ENCODE measurements around the gene ASB1.

Gene ASB1

DNA sequence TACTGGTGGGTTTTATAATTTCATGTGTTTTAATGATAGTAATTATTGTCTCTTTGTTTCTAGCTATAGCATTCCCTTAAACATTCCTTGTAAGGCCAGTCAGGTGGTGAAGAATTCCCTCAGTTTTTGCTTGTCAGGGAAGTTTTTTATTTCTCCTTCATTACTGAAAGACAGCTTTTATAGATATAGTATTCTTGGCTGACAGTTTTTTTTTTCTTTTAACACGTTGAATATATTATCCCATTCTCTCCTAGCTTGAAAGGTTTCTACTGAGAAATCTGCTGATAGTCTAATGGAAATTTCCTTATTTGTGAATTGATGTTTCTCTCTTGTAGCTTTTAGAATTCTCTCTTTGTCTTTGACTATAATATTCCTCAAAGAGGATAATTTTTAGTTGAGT lies 46.8 kb downstream of the ASB1 start:
- no peak for DNase-seq

DNA sequence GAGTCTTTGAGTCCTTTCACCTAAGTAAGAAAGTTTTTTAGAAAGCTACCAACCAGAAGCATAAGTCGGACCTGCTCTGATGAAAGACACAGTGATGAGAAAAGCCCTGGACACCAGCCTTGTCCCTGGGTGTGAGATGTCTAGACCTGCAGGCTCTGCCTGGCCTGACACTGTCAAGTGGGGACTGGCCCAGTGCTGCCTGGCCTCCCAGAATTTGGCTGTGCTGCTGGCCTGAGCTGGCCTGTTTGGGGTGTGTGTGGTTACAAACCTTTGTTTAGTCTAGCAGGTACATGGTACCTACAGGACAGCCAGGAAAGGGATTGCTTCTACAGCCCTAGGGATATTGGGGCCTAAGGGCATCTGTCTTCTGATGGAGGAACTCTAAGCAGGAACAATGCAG lies 48.3 kb downstream of the ASB1 start:
- DNase-seq: no peak

- DNase-seq: no peak
Measured at GRCh38 chr2:238475566-238475965, 48.8 kb downstream of the ASB1 start.

DNA sequence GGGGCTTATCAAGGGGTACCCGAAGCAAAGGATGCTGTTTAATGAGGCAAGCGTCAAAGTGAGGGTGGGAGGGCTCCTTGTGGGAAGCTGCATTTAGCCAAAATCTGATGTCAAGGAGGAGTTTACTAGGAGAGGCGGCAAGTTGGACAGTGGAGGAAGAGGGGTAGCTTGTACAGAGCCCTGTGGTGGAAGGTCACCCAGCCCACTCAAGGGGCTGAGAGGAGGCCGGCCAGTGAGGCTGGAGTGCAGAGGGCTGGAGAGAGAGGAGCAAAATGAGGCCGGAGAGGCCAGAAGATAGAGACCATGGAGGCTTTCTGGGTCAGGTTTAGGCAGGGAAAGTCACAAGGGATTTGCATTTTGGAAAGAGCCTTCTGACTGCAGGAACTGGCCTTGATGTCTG lies 49.5 kb downstream of the ASB1 start:
- no peak for DNase-seq

DNA sequence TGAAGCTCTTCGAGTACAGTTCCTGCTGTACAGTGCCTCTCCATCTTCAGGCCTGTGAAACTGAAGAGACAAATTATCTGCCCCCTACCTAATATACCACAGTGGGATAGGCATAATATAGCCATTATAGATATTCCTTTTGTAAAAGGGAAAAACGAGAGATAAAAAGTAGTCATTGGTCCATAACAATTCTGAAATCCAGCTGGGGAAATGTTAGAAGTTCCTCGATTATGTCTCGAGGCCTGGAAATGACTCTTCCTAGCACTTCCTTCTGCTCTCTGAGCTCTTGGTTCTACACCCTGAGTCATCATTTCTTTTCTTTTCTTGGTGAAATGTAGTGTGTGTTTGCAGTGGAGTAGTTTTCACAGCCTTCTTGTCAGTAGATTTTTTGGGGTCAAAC lies 51.5 kb downstream of the ASB1 start:
- no peak for DNase-seq

DNA sequence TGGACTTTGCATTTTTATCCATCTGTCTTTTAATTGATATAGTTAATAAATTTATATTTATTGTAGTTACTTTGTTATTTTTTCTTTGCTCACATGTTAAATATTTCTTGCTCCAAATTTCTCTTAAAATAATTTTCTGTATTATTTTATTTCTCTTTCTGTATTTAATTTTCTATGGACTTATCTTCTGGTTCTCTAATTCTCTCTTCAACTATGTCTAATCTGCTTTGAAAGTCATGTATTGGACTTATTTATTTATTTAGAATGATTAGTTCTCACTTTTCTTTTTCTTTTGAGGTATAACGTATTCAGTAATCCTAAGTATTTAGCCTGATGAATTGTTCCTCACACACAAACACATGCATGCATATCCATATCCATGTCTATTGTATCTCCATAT lies 53.1 kb downstream of the ASB1 start:
- DNase-seq: no peak

- no peak for DNase-seq
Measured at GRCh38 chr2:238483021-238483420, 56.3 kb downstream of the ASB1 start.

GRCh38 chr2:238483656-238484055 lies 56.9 kb downstream of the ASB1 start:
- DNase-seq: no peak

DNA sequence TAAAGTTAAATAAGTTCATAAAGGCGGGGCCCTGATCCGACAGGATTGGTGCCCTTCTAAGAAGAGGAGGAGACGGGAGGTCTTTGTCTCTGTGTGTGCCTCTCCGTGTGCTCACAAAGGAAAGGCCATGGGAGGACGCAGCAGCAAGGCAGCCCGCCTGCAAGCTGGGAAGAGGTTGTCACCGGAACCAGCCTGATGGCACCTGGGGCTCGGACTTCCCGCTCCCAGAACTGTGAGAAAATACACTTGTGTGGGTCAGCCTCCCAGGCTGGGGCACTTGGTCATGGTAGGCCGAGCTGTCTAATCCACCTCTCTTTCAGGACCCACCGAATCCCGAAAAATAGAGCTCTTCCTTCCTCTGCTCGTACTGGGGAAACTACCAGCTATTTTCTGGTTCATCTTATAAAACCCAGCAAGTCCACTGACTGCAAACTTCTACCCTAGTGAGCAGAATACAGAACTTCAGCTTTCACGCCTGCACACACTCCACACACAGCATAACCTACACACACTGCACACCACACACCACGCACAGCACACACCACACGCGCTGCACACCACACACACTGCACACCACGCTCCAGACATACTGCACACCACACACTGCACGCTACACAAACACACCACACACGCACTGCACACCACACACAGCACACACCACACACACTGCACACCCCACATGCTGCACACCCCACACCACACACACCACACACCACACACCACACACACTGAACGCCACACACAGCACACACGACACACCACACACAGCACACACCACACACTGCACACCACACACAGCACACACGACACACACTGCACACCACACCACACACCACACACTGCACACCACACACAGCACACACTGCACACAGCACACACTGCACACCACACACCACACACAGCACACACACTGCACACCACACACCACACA lies 58.1 kb downstream of the ASB1 start:
- no peak for DNase-seq

DNA sequence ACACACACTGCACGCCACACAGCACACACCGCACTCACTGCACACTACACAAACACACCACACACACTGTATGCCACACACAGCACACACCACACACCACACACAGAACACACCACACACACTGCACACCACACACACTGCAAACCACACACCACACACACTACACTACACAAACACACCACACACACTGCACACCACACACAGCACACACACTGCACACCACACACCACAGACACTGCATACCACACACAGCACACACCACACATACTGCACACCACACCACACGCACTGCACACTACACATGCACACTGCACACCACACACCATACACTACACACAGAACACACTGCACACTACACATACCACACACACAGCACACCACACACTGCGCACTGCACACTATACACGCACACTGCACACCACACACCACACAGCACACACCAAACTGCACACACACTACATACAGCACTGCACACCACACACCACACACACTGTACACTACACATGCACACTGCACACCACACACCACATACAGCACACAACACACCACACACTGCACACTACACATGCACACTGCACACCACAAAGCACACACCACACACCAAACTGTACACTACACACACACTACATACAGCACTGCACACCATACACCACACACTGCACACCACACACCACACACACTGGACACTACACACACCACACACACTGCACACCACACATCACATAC lies 59.6 kb downstream of the ASB1 start:
- DNase-seq: no peak

DNA sequence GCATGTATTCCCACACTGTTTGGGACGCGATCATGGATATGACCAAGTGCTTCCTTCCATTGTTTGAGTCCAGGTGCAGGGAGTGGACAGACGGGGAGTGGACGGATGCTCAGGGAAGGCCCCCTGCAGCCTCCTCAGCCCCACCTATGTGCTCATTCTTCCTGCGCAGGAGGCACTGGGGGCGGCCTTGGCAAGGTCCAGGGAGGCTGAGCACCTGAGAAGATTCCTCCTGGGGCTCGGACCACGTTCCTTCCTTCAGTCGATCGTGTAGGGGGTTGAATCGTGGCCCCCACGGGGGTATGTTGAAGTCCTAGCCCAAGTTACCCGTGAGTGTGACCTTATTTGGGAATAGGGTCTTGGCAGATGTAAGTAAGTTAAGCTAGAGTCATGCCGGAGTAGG lies 60.4 kb downstream of the ASB1 start:
- DNase-seq: no peak

- no peak for DNase-seq
Measured at GRCh38 chr2:238487652-238488346, 61.1 kb downstream of the ASB1 start.

DNA sequence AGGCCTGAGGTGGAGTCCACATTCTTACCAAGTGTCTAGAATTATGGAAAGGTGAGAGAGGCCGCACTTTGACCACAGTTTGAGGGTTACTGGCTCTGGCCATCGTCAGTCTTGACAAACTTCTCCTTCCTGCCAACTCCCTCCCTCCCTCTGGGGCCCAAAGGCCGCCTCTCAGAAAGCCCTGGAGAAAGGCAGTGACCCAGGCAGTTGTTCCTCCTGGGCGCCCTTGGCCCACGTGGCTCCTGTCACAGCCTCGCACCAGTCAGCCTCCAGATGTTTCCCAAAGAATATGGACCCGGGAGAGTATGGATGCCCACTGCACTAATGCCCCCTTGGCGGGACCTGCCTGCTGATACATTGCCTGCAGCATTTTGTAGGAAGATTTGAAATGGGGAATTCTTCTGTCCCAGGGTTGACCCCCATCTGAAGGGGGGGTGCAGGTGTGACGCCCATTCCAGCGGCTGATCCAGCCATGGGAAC lies 61.7 kb downstream of the ASB1 start:
- DNase-seq: no peak

DNA sequence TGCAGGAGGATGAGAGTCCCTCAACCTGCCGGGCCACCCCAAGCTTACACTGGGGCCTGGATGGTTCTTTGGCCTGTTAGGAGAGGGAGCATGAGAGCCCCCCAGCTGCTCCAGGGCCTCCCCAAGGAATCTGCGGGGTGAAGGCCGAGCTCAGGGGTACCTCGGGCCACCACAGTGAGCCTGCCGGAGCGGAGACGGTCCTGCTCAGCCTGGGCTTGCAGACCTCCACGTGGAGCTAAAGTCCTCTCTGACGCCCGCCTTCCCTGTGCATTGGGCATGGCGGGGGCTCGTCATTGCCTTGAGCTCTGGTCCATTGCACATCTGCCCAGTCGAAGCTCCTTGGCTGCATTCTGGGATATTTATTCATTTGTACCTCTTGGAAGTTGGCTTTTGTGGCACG lies 62.7 kb downstream of the ASB1 start:
- no peak for DNase-seq

DNA sequence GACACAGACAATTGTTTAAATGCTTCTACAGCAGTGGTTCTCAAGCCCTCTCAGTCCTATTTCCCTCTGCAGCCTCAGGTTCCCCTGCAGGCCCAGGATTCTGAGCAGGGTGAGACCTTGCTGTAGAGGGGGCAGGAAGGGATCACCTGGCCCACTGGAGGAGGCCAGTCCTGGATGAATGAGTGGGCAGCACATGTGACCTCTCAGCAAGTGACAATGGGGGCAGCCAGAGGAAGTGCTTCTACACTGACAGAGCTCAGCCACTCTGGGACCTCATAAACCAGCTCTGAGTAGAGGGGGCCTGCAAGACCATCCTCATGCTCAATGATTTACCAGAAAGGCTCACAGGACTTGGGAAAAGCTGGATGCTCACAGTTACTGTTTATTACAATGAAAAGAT lies 63.2 kb downstream of the ASB1 start:
- no peak for DNase-seq

DNA sequence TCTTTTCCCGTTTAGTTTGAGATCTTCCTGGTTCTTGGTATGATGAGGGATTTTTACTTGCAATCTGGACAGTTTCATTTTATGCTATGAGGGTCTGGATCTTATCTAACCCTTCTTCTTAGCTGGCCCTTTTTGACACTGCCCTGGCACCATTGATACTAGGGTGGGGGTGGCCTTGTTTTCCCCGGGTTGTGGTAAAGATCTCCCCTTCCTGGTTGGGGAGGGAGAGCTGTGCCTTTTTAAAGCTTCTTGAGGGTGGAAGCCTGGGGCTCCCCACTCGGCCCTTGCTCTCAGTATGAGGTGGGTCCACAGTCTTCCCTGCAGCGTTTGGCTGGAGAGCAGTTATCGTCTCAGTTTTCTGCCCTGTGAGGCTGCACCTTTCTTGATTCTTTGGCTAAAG lies 66.1 kb downstream of the ASB1 start:
- DNase-seq: no peak

GRCh38 chr2:238493411-238493810 lies 66.7 kb downstream of the ASB1 start:
- no peak for DNase-seq

GRCh38 chr2:238493880-238494572 lies 67.3 kb downstream of the ASB1 start:
- DNase-seq: no peak

DNA sequence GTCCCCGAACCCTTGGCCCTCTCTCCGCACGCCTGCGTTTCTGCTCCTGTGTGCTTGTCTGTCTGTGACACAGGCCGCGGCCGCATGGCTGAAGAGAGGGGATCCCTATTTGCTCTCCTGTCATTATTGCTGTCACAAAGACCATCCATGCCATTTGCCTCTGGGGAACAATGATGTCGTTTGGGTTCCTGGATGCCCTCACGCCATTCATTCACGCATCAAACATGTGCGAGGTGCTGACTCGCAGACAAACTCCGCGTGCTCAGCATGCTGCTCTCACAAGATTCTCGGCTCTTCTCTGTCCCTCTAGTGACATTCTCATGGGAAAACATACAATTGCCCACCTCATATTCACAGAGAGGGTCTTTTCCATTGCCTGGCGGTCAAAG lies 67.8 kb downstream of the ASB1 start:
- DNase-seq: no peak

GRCh38 chr2:238495422-238495821 lies 68.7 kb downstream of the ASB1 start:
- DNase-seq: no peak

DNA sequence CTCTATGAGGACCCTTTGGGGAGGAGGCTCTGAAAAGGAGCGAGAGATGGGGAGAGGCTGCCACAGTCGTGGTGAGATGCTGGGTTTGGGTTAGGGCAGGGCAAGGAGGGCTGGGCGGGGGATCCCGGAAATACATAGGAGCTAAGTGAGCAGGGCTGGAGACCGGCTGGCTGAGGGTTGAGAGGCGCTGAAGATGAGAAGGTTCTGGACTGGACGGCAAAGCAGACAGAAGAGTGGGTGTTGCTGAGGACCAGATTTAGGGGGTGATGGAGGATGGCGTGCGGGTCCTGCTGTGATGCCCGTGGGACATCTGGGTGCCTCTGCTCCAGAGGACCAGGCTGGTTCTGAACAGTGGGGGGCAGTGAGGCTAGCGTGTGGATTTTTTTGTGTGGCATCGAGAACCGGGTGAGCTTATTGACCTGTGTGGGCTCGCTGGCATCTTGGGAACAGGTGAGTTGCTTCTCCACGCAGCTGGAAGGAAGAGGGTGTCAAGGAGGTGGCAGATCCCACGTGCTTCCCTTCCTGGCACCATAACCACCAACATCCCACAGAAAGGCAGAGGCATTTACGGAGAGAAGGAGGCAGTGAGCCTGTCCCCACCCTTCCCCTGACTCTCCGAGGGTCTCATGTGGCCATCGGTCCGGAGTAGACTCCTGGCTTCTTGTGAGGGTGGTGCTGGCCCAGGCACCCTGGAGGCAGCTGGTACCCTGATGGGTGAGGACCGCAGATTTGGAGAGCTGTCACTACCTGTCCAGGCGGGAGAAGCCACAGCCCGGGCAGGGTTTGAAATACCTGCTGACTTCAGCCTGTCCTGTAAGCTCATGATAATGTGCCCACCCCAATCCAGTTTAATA lies 70.3 kb downstream of the ASB1 start:
- DNase-seq: no peak

DNA sequence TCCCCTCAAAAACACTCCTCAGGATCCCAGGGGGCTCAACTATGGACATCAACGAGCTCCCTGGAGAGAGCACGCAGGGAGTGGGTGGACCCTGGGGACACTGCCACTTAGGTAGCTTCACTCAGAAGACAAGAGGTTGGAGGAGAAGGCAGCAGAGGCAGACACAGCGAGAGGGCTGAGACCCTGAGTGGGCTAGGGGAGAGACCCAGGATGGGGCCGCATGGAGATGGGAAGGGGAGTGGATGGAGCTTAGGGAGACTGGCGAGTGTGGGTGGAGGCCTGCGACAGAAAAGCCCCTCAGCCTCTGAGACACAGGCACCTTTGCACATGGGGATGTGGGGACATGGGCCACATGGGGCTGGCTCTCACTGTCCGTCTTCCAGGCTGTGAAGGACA lies 70.9 kb downstream of the ASB1 start:
- DNase-seq: no peak
